NT2/D1 (cell line): ENCODE results near the gene SCUBE3.

Experiments used
- SUZ12 ChIP-seq: IDR thresholded peaks from 2 replicates; pipeline ENCODE4 v1.6.1; 2011; ENCODE audit not compliant: insufficient read length, insufficient read depth; ENCODE audit errors: extremely low read depth
- YY1 ChIP-seq: IDR thresholded peaks from 2 replicates; pipeline ENCODE4 v1.6.1; 2011; ENCODE audit not compliant: insufficient read length, insufficient read depth

- no peak for TF ChIP-seq SUZ12
- no peak for TF ChIP-seq YY1
Measured at GRCh38 chr6:35230498-35230897, 16.7 kb downstream of the SCUBE3 start.
